GM12878 (cell line): Measurements from ENCODE around the gene KRTAP4-16. TPM values are rescaled to one million over a fixed set of nuclear protein-coding genes. Genes with fewer than 3 reads are reported as not detected.

Source experiments
- polyA plus RNA-seq, 11 experiments: library from polyadenylated mRNA; depleted of rRNA in 4 of 11; unstranded in 6 of 11; stranded (reverse) in 5 of 11; fragments of >200 nt; fragmentation: Nextera tagmentation in 4 of 11; fragmentation: Illumina TruSeq in 1 of 11; extraction: Ambion mirVana in 4 of 11; extraction: Trizol in 1 of 11; gene quantifications; 1 replicate in 1 of 11; 2 replicates in 10 of 11; pipeline versions ENCODE4 v1.2.1 to v1.2.3, GENCODE V29; 2011 to 2016; ENCODE audit warnings: inconsistent platforms in 2 of 11, missing spikeins in 2 of 11, low read depth in 1 of 11
- total RNA-seq, 4 experiments: library from RNA; depleted of rRNA in 3 of 4; stranded (reverse); fragments of >200 nt in 3 of 4; fragmentation: Illumina TruSeq in 1 of 4; extraction: Trizol in 1 of 4; gene quantifications; 2 replicates each; pipeline versions ENCODE4 v1.2.1 to v1.2.3, GENCODE V29; 2013 to 2021

Gene KRTAP4-16
- total and polyA plus RNA-seq, 10 of the 15 experiments (the other 5 are each of a cell fraction or from before 2014, with no cell fraction given) = not detected

Other genes with a start within 250 kb of the KRTAP4-16 start
Only the 7 nearest of the 39 such genes appear.
- gene KRTAP2-4, start 36.3 kb downstream of the KRTAP4-16 start, total RNA-seq (2014; rRNA removed) = not detected in 2 replicates
- gene KRTAP2-4, start 36.3 kb downstream of the KRTAP4-16 start, total RNA-seq (2014; rRNA removed; fragmentation: Illumina TruSeq; extraction: Trizol) = not detected in 2 replicates
- not detected in 2 replicates for gene KRTAP2-4, start 36.3 kb downstream of the KRTAP4-16 start, total RNA-seq (2021)
- not detected in 2 replicates for gene KRTAP2-4, start 36.3 kb downstream of the KRTAP4-16 start, polyA plus RNA-seq (2011; rRNA removed)
- gene KRTAP2-4, start 36.3 kb downstream of the KRTAP4-16 start, polyA plus RNA-seq (2014; fragmentation: Illumina TruSeq; extraction: Trizol) = not detected in 2 replicates
- gene KRTAP2-4, start 36.3 kb downstream of the KRTAP4-16 start, polyA plus RNA-seq (2014; fragmentation: Nextera tagmentation; extraction: Ambion mirVana) = not detected
- not detected in 2 replicates for gene KRTAP2-4, start 36.3 kb downstream of the KRTAP4-16 start, polyA plus RNA-seq (2014; rRNA removed)
- gene KRTAP2-4, start 36.3 kb downstream of the KRTAP4-16 start, polyA plus RNA-seq (2016; fragmentation: Nextera tagmentation; extraction: Ambion mirVana) = not detected
- not detected in 2 replicates for gene KRTAP4-7, start 18.1 kb downstream of the KRTAP4-16 start, total RNA-seq (2014; rRNA removed)
- gene KRTAP4-7, start 18.1 kb downstream of the KRTAP4-16 start, total RNA-seq (2014; rRNA removed; fragmentation: Illumina TruSeq; extraction: Trizol) = not detected in 2 replicates
- not detected in 2 replicates for gene KRTAP4-7, start 18.1 kb downstream of the KRTAP4-16 start, total RNA-seq (2021)
- not detected in 2 replicates for gene KRTAP4-7, start 18.1 kb downstream of the KRTAP4-16 start, polyA plus RNA-seq (2011; rRNA removed)
- not detected in 2 replicates for gene KRTAP4-7, start 18.1 kb downstream of the KRTAP4-16 start, polyA plus RNA-seq (2014; fragmentation: Illumina TruSeq; extraction: Trizol)
- not detected for gene KRTAP4-7, start 18.1 kb downstream of the KRTAP4-16 start, polyA plus RNA-seq (2014; fragmentation: Nextera tagmentation; extraction: Ambion mirVana)
- not detected in 2 replicates for gene KRTAP4-7, start 18.1 kb downstream of the KRTAP4-16 start, polyA plus RNA-seq (2014; rRNA removed)
- gene KRTAP4-7, start 18.1 kb downstream of the KRTAP4-16 start, polyA plus RNA-seq (2016; fragmentation: Nextera tagmentation; extraction: Ambion mirVana) = not detected
- not detected in 2 replicates for gene KRTAP4-8, start 4.1 kb downstream of the KRTAP4-16 start, total RNA-seq (2014; rRNA removed)
- gene KRTAP4-8, start 4.1 kb downstream of the KRTAP4-16 start, total RNA-seq (2014; rRNA removed; fragmentation: Illumina TruSeq; extraction: Trizol) = not detected in 2 replicates
- gene KRTAP4-8, start 4.1 kb downstream of the KRTAP4-16 start, total RNA-seq (2021) = not detected in 2 replicates
- not detected in 2 replicates for gene KRTAP4-8, start 4.1 kb downstream of the KRTAP4-16 start, polyA plus RNA-seq (2011; rRNA removed)
- not detected in 2 replicates for gene KRTAP4-8, start 4.1 kb downstream of the KRTAP4-16 start, polyA plus RNA-seq (2014; fragmentation: Illumina TruSeq; extraction: Trizol)
- gene KRTAP4-8, start 4.1 kb downstream of the KRTAP4-16 start, polyA plus RNA-seq (2014; fragmentation: Nextera tagmentation; extraction: Ambion mirVana) = not detected
- gene KRTAP4-8, start 4.1 kb downstream of the KRTAP4-16 start, polyA plus RNA-seq (2014; rRNA removed) = not detected in 2 replicates
- not detected for gene KRTAP4-8, start 4.1 kb downstream of the KRTAP4-16 start, polyA plus RNA-seq (2016; fragmentation: Nextera tagmentation; extraction: Ambion mirVana)
- not detected in 2 replicates for gene KRTAP4-9, start 3.2 kb upstream of the KRTAP4-16 start, total RNA-seq (2014; rRNA removed)
- not detected in 2 replicates for gene KRTAP4-9, start 3.2 kb upstream of the KRTAP4-16 start, total RNA-seq (2014; rRNA removed; fragmentation: Illumina TruSeq; extraction: Trizol)
- gene KRTAP4-9, start 3.2 kb upstream of the KRTAP4-16 start, total RNA-seq (2021) = not detected in 2 replicates
- not detected in 2 replicates for gene KRTAP4-9, start 3.2 kb upstream of the KRTAP4-16 start, polyA plus RNA-seq (2011; rRNA removed)
- gene KRTAP4-9, start 3.2 kb upstream of the KRTAP4-16 start, polyA plus RNA-seq (2014; fragmentation: Illumina TruSeq; extraction: Trizol) = not detected in 2 replicates
- gene KRTAP4-9, start 3.2 kb upstream of the KRTAP4-16 start, polyA plus RNA-seq (2014; fragmentation: Nextera tagmentation; extraction: Ambion mirVana) = not detected
- gene KRTAP4-9, start 3.2 kb upstream of the KRTAP4-16 start, polyA plus RNA-seq (2014; rRNA removed) = not detected in 2 replicates
- not detected for gene KRTAP4-9, start 3.2 kb upstream of the KRTAP4-16 start, polyA plus RNA-seq (2016; fragmentation: Nextera tagmentation; extraction: Ambion mirVana)
- gene KRTAP4-11, start 16.2 kb upstream of the KRTAP4-16 start, total RNA-seq (2014; rRNA removed) = not detected in 2 replicates
- not detected in 2 replicates for gene KRTAP4-11, start 16.2 kb upstream of the KRTAP4-16 start, total RNA-seq (2014; rRNA removed; fragmentation: Illumina TruSeq; extraction: Trizol)
- not detected in 2 replicates for gene KRTAP4-11, start 16.2 kb upstream of the KRTAP4-16 start, total RNA-seq (2021)
- not detected in 2 replicates for gene KRTAP4-11, start 16.2 kb upstream of the KRTAP4-16 start, polyA plus RNA-seq (2011; rRNA removed)
- not detected in 2 replicates for gene KRTAP4-11, start 16.2 kb upstream of the KRTAP4-16 start, polyA plus RNA-seq (2014; fragmentation: Illumina TruSeq; extraction: Trizol)
- gene KRTAP4-11, start 16.2 kb upstream of the KRTAP4-16 start, polyA plus RNA-seq (2014; fragmentation: Nextera tagmentation; extraction: Ambion mirVana) = not detected
- gene KRTAP4-11, start 16.2 kb upstream of the KRTAP4-16 start, polyA plus RNA-seq (2014; rRNA removed) = not detected in 2 replicates
- gene KRTAP4-11, start 16.2 kb upstream of the KRTAP4-16 start, polyA plus RNA-seq (2016; fragmentation: Nextera tagmentation; extraction: Ambion mirVana) = not detected
- gene KRTAP4-12, start 22.0 kb upstream of the KRTAP4-16 start, total RNA-seq (2014; rRNA removed) = not detected in 2 replicates
- not detected in 2 replicates for gene KRTAP4-12, start 22.0 kb upstream of the KRTAP4-16 start, total RNA-seq (2014; rRNA removed; fragmentation: Illumina TruSeq; extraction: Trizol)
- not detected in 2 replicates for gene KRTAP4-12, start 22.0 kb upstream of the KRTAP4-16 start, total RNA-seq (2021)
- gene KRTAP4-12, start 22.0 kb upstream of the KRTAP4-16 start, polyA plus RNA-seq (2011; rRNA removed) = not detected in 2 replicates
- not detected in 2 replicates for gene KRTAP4-12, start 22.0 kb upstream of the KRTAP4-16 start, polyA plus RNA-seq (2014; fragmentation: Illumina TruSeq; extraction: Trizol)
- gene KRTAP4-12, start 22.0 kb upstream of the KRTAP4-16 start, polyA plus RNA-seq (2014; fragmentation: Nextera tagmentation; extraction: Ambion mirVana) = not detected
- not detected in 2 replicates for gene KRTAP4-12, start 22.0 kb upstream of the KRTAP4-16 start, polyA plus RNA-seq (2014; rRNA removed)
- not detected for gene KRTAP4-12, start 22.0 kb upstream of the KRTAP4-16 start, polyA plus RNA-seq (2016; fragmentation: Nextera tagmentation; extraction: Ambion mirVana)
- gene KRTAP4-6, start 38.3 kb upstream of the KRTAP4-16 start, total RNA-seq (2014; rRNA removed) = not detected in 2 replicates
- gene KRTAP4-6, start 38.3 kb upstream of the KRTAP4-16 start, total RNA-seq (2014; rRNA removed; fragmentation: Illumina TruSeq; extraction: Trizol) = not detected in 2 replicates
- not detected in 2 replicates for gene KRTAP4-6, start 38.3 kb upstream of the KRTAP4-16 start, total RNA-seq (2021)
- not detected in 2 replicates for gene KRTAP4-6, start 38.3 kb upstream of the KRTAP4-16 start, polyA plus RNA-seq (2011; rRNA removed)
- not detected in 2 replicates for gene KRTAP4-6, start 38.3 kb upstream of the KRTAP4-16 start, polyA plus RNA-seq (2014; fragmentation: Illumina TruSeq; extraction: Trizol)
- not detected for gene KRTAP4-6, start 38.3 kb upstream of the KRTAP4-16 start, polyA plus RNA-seq (2014; fragmentation: Nextera tagmentation; extraction: Ambion mirVana)
- gene KRTAP4-6, start 38.3 kb upstream of the KRTAP4-16 start, polyA plus RNA-seq (2014; rRNA removed) = not detected in 2 replicates
- not detected for gene KRTAP4-6, start 38.3 kb upstream of the KRTAP4-16 start, polyA plus RNA-seq (2016; fragmentation: Nextera tagmentation; extraction: Ambion mirVana)